CD4-positive, alpha-beta T cell treated with Interleukin-15 for 4 hours (primary cell): ENCODE data around the gene C19orf33.

Experiments
- DNase-seq: peaks from one replicate; pipeline ENCODE4 v3.0.0-alpha.2; 2020; ENCODE audit warnings: low spot score

Gene C19orf33

DNA sequence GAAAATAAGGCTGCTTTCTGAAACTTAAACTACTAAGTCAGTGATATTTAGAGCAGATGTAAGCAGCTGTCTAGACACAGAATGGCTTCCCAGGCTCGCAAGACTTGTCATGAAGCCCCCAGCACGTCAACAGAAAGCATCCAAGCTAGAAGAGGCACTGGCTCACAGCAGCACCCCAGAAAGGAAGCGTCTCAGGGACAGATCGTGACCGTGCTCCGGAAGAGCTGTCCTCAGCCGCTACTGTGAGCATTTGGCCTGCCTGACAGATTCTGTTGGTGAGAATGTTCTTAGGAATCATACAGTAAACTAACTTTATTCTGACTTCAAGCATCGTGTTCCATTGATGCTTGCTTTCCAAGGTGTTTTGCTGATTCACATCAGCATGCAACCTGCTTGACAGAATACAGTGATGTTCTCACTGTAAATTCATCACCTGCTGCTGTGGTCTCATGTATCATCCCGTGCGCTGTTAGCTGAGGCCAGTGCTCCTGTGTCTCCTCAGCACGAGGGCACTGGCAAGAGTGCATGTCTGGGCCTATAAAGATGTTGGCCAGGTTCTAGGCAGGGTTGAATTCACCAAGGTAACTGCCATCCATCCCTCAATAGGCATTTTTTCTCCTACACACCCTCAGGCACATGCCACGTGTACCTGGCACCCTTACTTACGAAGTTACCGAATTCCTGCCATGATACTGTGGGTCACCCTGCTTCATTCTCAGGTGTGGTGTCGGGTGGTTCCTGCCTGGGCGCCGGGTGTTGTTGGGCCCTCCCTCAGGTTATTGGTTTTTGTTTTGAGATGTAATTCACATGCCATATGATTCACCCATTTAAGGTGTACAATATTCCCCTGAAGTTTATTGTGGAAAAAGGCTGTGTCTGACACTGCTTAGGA is 23.8 kb upstream of the C19orf33 start:
- DNase-seq: no peak

DNA sequence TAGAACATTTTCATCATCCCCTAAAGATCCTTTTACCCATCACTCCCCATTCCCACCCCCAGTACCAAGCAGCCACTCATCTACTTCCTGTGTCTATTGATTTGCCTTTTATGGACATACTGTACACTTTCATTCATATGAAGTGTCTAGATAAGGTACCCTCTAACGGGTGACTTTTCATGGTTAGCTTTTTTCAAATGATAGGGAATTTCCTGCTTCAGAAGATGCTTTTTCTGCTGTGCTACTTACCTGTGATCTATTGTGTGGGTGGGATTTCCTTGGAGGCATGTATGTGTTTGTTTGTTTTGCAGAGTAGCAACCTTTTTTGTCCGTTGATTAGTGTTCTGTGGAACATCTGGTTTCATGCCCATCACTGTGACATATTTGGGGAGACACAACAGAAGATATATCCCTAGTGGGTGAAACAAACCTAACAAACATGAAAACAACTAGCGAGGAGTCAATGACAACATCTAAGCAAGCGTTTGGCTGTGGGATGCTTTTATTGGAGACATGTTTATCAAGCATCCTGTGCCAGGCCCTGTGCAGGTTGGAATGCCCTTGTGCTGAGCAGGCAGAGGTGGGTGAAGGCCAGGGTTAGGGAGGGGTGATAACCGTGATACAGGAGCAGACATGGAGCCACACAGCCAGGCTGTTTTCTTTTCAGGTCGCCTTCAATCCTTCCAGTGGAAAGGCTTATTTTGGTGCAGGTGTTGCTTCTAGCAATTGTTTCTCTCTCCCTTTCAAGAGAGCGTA is 22.1 kb upstream of the C19orf33 start:
- no peak for DNase-seq

DNA sequence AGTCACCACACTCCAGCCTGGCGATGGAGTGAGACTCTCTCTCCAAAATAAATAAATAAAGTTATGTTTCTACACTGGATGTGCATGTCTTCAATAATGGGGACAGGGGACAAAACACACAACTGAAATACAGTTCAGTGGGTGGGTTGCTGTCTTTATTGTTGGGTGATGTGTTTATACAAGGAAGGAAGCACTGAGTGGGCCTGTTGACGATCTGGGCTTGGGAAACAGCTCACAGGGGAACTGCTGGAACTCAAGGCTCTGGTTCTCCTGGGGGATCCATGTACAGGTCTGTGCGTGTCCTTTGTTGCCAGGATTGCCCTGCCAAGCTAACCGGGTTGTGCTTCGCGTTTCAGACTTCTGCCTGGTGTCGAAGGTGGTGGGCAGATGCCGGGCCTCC is 20.8 kb upstream of the C19orf33 start:
- no peak for DNase-seq

DNA sequence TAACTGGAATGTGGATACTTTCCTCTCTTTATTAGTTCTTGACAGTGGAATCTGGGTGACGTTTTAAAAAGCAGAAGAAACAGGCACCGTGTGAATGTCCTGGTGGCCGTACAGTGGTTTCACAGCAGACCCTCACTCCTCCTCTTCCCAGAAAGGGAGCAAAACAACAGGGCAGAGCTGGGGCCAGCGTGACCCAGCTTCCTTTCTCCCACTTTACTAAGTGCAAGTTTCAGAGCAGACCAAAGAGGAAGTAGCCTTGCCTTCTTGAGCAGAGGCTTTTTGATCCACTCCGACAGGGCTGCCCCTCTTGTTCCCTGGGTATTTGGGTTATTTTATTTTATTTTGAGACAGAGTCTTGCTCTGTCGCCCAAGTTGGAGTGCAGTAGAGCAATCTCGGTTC is 19.6 kb upstream of the C19orf33 start:
- no peak for DNase-seq

DNA sequence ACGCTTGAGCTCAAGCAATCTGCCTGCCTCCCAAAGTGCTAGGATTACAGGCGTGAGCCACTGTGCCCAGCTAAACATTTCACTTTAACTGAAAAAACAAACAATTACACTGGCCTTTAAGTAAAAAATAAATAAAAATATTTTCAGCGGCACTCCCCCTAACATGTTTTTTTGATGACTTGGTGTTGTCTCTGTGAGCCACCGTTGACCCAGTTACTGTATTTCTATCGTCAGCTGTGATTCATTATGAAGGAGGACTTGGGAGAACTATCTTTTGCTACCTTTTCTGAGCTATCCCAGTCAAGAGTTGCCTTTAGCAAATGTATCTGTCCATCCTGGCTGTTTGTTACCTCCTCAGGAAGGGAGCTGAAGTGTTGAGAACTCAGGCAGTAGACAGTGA is 18.5 kb upstream of the C19orf33 start:
- no peak for DNase-seq

DNA sequence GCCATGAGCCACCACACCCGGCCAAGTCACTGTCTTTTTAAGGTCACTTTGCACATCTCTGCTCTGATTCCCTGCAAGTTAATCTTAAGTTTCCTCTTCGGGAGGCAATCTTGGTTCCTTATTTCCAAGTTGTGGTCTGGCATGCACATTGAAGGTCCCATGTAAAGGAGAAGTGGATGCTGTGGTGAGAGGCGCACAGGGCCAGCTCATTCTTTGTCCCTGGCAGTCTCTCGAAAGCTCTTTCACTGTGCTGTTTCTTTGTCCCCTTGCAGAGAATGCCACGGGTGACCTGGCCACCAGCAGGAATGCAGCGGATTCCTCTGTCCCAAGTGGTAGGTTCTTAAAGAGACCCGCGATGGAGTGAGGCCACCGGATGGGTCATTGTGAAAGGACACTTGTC is 16.4 kb upstream of the C19orf33 start:
- DNase-seq: no peak

DNA sequence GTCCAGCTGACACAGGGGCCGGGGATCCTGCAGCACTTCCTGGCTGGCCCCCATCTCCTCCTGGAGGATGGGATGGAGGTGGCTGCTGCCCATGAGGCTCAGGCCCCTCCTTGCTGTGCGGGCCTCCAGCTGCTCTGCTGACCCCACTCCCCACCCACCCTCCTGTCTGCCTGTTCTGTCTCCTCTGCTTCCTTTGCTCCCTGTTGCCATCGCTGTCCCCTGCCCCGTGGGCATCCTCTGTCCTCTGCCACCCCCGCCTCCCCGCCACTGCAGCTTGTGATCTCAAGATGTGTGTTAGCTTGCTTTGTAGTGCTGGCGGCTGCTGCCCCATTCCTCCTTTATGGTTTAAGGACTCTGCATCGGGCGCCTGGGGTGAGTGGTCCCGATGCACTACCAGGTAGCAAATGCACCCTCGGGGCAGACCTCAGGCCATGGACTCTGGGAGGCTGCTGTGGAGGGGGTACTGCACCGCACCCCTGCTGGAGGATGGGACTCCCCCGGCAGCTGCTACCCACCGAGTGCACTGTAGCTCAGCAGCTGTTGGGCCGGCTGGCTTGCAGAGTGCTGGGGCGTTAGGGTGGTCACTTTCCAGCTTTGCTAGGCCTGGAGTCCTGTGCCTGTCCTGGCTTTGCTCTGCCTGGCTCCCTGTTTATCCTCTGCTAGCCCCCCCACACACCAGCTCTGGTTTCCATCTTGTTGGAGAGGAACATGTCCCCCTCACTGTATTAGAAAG is 15.8 kb upstream of the C19orf33 start:
- DNase-seq: no peak

DNA sequence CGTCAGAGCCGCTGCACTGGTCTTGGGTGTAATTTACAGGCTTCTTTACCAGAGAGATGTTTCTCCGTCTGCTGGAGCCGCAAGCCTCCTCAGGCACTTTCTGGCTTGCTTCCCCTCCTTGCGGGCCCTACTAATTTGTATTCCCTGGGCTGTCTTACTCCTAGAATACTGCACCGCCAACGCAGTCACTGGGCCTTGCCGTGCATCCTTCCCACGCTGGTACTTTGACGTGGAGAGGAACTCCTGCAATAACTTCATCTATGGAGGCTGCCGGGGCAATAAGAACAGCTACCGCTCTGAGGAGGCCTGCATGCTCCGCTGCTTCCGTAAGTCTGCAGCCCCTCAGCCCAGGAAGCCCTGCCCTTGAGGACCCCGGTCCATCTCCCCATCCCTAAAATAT is 14.1 kb upstream of the C19orf33 start:
- DNase-seq: no peak

DNA sequence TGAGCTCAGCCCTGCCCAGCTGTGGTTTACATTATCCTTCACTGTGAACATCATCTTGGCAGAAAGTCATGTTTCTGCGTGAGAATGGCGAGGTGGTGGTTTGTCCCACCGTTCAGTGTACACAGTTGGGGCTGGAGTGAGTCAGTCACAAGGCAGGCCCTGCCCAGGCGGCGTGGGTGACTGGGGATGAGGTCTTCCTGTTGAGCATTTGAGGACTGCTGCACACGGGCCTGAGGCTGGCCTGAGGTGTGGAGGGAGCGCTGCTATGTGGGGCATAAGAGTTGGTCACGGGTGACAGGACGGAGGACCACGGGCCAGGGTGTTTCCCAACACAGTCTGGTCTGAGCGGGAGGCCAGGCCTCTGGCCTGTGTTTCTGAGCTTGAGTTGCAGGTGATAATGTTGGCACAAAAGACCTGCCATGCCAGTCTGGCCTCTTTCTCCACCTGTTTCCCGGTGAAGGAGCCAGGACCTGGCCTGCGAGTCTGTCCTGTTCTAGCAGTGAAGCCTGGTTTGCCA is 13.4 kb upstream of the C19orf33 start:
- no peak for DNase-seq

DNA sequence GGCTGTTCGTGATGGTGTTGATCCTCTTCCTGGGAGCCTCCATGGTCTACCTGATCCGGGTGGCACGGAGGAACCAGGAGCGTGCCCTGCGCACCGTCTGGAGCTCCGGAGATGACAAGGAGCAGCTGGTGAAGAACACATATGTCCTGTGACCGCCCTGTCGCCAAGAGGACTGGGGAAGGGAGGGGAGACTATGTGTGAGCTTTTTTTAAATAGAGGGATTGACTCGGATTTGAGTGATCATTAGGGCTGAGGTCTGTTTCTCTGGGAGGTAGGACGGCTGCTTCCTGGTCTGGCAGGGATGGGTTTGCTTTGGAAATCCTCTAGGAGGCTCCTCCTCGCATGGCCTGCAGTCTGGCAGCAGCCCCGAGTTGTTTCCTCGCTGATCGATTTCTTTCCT is 12.2 kb upstream of the C19orf33 start:
- no peak for DNase-seq

DNA sequence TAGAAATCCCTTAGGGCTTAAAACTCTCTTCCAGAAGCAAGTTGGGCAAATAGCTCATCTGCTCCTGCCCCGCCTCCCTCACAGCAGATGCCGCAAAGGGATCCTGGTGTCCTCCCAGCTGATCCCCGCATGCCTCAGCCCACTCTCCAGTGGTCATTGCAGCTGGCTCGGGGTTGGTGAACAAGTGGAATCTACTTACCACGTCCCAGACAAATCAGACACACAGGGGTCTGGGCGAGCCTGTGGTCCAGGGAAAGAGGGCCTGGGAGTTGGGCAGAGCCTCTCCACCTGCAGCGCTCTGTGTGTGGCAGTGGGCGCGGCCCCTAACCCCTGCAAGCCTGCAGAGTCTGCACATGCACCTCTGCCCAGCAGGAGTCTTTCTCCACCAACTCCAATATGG is 10.8 kb upstream of the C19orf33 start:
- DNase-seq: no peak

DNA sequence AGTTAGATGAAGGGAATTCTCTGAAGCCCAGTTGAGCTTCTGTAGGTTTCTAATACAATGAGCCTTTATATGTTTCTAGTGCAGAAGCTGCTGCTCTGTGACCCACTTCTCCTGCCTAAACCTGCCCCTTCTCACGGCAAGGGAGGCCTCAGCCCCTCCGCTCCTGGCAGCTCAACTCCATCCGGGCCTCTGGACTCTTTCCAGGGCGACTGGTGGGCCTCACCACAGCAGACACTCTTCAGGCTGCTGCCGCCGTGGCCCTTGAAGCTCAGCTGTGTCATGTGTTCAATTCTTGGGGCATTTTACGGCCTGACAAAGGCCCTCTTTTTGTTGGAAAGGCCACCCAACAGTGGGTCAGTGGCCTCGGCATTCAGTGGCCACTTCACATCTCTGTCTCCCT is 10.0 kb upstream of the C19orf33 start:
- DNase-seq: no peak

DNA sequence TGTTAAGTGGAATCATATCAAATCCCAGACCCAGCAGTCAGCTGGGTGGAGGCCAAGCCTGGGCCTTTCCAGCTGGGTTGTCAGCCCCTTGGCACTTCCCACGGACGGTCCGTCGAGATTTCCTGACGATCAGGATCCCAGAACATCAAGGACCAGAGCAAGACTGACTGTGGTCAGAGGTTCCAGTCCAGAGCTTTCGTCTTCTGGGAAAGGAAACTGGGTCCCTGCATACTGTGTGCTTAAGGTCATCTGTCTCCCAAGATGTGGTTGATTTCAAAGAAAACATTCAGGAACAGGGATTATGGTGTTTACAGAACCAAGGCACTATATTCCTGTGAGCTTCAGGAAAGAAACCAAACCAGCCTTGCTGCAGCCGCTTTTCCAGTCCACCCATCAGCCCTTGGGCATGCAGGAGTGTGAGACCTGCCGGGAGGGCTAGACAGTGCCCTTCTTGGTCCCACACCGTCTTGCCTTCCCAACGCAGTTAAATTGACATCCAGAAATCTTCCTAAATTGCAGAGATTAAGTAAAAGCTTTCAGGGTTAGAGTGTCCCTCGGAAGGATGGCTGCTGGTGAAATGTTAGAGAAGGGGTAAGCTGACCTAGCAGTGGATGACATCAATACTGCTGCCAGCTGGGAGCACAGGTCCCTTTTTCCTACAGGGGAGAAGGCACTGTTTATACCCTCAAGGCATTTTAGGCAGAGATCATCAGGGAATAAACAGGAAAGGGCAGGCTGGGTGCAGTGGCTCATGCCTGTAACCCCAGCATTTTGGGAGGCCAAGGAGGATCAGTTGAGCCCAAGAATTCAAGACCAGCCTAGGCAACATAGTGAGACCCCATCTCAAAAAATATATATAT is 5.0 kb upstream of the C19orf33 start:
- no peak for DNase-seq

DNA sequence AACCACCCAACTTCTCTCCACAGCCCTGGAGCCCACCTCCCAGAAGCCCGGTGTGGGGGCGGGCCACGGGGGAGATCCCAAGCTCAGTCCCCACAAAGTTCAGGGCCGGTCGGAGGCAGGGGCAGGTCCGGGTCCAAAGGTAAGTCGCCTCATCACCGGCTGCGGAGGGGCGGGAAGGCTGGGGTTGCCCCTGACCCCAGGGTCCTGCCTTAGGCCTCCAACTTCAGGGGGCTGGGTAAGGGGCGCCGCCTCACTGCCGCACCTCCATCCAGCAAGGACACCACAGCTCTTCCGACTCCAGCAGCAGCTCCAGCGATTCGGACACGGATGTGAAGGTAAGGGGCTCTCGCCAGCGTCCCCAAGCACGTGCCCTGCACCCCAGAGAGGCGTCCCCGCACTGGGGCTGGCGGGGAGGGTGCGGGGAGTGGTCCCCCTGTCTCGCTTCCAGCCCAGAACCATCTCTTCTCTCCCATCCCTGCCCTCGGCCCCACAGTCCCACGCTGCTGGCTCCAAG is 358 bp downstream of the C19orf33 start:
- DNase-seq: no peak

DNA sequence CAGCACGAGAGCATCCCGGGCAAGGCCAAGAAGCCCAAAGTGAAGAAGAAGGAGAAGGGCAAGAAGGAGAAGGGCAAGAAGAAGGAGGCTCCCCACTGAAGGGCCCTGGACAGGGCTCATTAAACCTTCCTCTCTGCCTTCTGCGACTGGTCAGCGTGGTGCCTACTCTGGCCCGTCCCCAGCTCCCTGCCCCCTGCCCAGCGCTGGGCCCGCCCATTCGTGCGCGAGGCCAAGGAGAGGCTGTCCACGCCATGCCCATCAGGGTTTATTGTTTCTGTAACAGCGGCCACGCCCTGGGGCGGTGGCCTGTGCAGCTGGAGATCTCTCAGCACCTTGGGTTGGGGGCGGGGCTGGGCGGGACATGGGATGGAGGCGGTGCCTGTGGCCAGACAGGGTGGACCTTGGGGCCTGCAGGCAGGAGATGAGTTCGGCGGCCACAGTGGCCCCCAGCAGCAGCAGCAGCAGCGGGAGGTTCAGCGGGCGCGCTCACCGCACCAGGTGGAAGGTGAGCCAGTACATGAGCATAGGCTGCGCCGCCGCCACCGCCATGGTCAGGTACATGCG is 897 bp downstream of the C19orf33 start:
- DNase-seq: no peak

DNA sequence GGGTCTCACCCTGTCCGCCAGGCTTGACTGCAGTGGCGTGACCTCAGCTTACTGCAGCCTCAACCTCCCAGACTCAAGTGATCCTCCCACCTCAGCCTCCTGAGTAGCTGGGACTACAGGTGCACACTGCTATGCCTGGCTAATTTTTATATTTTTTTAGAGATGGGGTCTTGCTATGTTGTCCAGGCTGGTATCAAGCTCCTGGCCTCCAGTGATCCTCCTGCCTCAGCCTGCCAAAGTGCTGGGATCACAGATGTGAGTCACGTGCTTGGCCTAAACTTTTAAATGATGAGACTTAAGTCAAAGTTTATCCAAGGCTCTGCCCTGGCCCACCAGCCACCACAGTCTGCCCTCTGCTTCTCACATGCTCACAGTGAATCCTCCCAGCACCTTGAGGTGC is 2.2 kb downstream of the C19orf33 start:
- no peak for DNase-seq

DNA sequence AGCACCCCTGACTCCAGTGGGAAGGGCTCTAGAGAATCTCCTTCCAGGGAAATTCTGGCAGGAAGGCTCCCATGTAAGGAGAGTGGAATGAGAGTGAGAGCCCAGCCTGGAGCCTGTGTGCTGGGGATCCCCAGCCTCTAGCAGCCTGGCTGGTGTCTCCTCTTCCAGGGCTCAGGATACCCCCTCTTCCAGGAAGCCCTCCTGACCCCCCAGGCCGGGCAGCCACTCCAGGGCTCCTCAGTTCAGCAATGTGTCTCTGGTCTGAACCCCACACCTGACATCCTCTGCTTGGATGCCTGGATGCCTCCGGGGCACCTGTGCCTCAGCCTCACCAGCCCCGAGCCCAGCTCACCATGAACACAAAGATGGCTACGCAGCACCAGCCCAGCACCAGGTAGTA is 3.0 kb downstream of the C19orf33 start:
- no peak for DNase-seq

DNA sequence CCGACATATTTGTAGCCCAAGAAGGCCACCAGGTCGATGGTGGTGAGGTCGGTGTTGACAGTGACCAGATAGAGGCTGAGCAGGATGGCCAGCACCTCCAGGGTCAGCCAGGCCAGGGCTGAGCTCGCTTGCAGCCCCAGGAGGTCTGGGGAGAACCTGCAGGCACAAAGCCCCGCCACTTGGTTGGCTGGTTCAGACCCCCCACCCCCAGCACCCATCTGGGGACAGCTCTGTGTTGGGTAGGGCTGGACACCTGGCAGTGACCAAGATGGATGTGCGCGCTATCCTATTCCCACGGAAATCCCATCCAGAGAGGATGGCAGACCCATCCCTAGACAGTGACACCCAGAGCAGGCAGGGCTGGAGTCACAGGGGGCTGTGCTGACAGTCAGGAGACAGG is 3.5 kb downstream of the C19orf33 start:
- no peak for DNase-seq

DNA sequence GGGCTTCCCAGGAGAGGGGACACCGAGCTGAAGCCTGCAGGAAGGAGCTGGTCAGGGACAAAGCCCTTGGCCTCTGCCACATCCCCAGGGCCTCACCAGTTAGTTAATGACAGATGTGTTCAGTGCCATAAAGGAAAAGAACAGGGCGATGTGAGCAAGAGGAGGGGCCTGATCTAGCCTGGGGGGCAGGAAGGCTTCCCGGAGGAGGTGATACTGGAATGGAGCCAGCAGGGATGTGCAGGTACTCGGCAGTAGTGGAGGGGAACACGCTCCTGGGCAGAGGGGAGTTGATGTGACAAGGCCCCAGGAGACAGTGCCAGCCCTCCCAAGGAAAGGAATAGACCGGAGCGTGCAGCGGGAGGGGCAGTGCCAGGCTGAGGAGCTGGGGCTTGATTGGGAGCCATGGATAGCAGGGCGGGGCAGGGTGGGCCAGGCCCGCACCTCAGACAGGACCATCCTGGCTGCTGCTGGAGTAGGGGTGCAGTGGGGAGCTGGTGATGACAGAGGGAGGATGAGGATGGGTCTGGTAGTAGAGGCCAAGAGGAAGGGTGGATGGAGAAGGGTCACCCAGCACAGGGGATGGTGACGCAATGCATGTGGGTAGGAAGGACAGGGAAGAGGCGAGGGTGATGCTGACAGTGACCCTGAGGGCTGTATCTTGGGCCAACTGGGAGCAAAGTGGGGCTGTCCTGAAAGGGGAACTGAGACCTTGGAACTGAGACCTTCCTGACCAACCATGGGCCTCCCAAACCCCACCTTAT is 4.1 kb downstream of the C19orf33 start:
- no peak for DNase-seq

DNA sequence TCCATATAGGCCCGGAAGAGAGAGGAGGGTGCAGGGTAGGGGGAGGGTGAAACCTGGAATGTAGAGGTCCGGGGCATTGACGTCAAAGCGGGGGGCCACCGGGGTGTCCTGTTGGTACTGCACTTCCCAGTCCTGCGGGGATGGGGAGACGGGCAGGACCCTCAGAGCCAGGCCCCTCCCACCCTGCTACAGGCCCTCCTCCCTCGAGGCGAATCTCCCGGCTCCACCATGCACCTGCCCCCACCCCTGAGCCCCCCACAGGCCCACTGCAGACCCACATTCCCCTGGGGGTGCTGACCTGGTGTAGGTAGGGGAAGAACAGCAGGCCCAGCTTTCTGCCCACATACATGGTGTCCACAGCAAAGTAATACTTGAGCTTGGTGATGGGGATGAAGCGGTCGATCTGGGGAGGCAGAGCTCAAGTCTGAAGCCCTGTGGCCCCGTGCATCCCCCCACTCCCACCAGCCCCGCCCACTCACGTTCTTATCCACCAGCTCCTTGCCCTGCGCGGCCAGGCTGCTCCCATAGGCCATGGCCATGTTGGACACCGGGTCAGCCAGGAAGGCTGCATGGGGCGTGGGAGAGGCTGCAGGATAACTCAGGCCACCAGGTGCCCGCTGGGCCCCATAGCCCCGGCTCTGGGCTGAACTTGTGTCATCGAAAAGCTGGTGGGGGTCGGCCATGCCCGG is 5.0 kb downstream of the C19orf33 start:
- DNase-seq: no peak
